ENCODE data around the gene ZBTB17.
"Not testable (repeated sequence)": the region's sequence is repeated elsewhere in the genome, so short reads cannot be mapped to it uniquely, and the experiment has no call there.

The ZBTB17 gene

GRCh38 chr1:15975805-15976680 is at the start of gene ZBTB17:
Gene ZBTB17, minus strand, starts transcription at chr1:15976101. Its CDS starts 27,606 bp downstream, at chr1:15948495.
- DNase-seq (ENCODE audit: low read depth) = peak; percentile 89

- no peak for DNase-seq (ENCODE audit: low read depth)
These were observed 47.3 kb upstream of the ZBTB17 start for GRCh38 chr1:16023050-16023653.

- DNase-seq (ENCODE audit: low read depth) = no peak
These were observed 46.5 kb upstream of the ZBTB17 start for GRCh38 chr1:16022393-16022792.

GRCh38 chr1:16021681-16022080 is 45.8 kb upstream of the ZBTB17 start, which contains the start of gene CLCNKA:
Gene CLCNKA, plus strand, starts transcription at chr1:16022036. Its CDS starts 584 bp downstream, at chr1:16022620.
- DNase-seq (ENCODE audit: low read depth) = no peak

GRCh38 chr1:16020878-16021277 is 45.0 kb upstream of the ZBTB17 start:
- not testable (repeated sequence) for DNase-seq (ENCODE audit: low read depth)

GRCh38 chr1:16020325-16020724 is 44.4 kb upstream of the ZBTB17 start:
- no peak for DNase-seq (ENCODE audit: low read depth)

GRCh38 chr1:16019644-16020277 is 43.9 kb upstream of the ZBTB17 start:
- DNase-seq (ENCODE audit: low read depth) = no peak

- no peak for DNase-seq (ENCODE audit: low read depth)
These were observed 43.1 kb upstream of the ZBTB17 start for GRCh38 chr1:16018749-16019643.

- no peak for DNase-seq (ENCODE audit: low read depth)
These were observed 42.4 kb upstream of the ZBTB17 start for GRCh38 chr1:16018308-16018707.

GRCh38 chr1:16017461-16018303 is 41.8 kb upstream of the ZBTB17 start, which contains the start of gene HSPB7:
Gene HSPB7, minus strand, starts transcription at chr1:16018043. Its CDS starts 80 bp downstream, at chr1:16017963.
- peak; percentile 35 for DNase-seq (ENCODE audit: low read depth)

GRCh38 chr1:16017076-16017460 is 41.2 kb upstream of the ZBTB17 start:
- no peak for DNase-seq (ENCODE audit: low read depth)

GRCh38 chr1:16015960-16016901 is 40.3 kb upstream of the ZBTB17 start:
- no peak for DNase-seq (ENCODE audit: low read depth)

- no peak for DNase-seq (ENCODE audit: low read depth)
These were observed 39.6 kb upstream of the ZBTB17 start for GRCh38 chr1:16015491-16015890.

- no peak for DNase-seq (ENCODE audit: low read depth)
These were observed 38.9 kb upstream of the ZBTB17 start for GRCh38 chr1:16014509-16015482.

GRCh38 chr1:16013908-16014258 is 38.0 kb upstream of the ZBTB17 start:
- no peak for DNase-seq (ENCODE audit: low read depth)

GRCh38 chr1:16013220-16013907 is 37.5 kb upstream of the ZBTB17 start:
- DNase-seq (ENCODE audit: low read depth) = peak; percentile 82

- peak; percentile 73 for DNase-seq (ENCODE audit: low read depth)
These were observed 36.8 kb upstream of the ZBTB17 start for GRCh38 chr1:16012590-16013219.

Data from iris pigment epithelial cell (primary cell).